KMS-11 (cell line): Measurements from ENCODE around the gene ARMC2.
"Not testable (repeated sequence)": the region's sequence is repeated elsewhere in the genome, so short reads cannot be mapped to it uniquely, and the experiment has no call there.

Experiments used
- H2AFZ ChIP-seq: fragments of 200-600 bp; sonication (generic); 2 replicates; pipeline ENCODE4 v1.6.1; 2016; ENCODE audit warnings: antibody characterized with exemption, mixed run types, low read depth
- H3K27ac ChIP-seq: fragments of 200-600 bp; sonication (generic); 2 replicates; pipeline ENCODE4 v1.6.1; 2016; ENCODE audit warnings: mild to moderate bottlenecking, mixed run types
- H3K27me3 ChIP-seq: fragments of 200-600 bp; sonication (generic); 2 replicates; pipeline ENCODE4 v1.6.1; 2017; ENCODE audit warnings: mild to moderate bottlenecking, low read depth, mixed run types, moderate library complexity; ENCODE audit not compliant: insufficient read depth
- H3K36me3 ChIP-seq: fragments of 200-600 bp; sonication (generic); 2 replicates; pipeline ENCODE4 v1.6.1; 2017; ENCODE audit warnings: mild to moderate bottlenecking, mixed run types; ENCODE audit not compliant: insufficient read depth
- H3K4me1 ChIP-seq: fragments of 200-600 bp; sonication (generic); 2 replicates; pipeline ENCODE4 v1.6.1; 2016; ENCODE audit warnings: mild to moderate bottlenecking, low read depth, mixed run types; ENCODE audit not compliant: poor library complexity, severe bottlenecking
- H3K4me2 ChIP-seq: fragments of 200-600 bp; sonication (generic); 2 replicates; pipeline ENCODE4 v1.7.0; 2016; ENCODE audit warnings: mild to moderate bottlenecking, mixed run types
- H3K4me3 ChIP-seq: fragments of 200-600 bp; sonication (generic); IDR thresholded peaks from 2 replicates; pipeline ENCODE4 v1.6.1; 2017; ENCODE audit warnings: low read depth, low read length, mixed read lengths; ENCODE audit not compliant: insufficient read depth
- H3K79me2 ChIP-seq: fragments of 200-600 bp; sonication (generic); 2 replicates; pipeline ENCODE4 v1.6.1; 2016; ENCODE audit warnings: low read depth, mixed run types; ENCODE audit not compliant: insufficient read depth
- H3K9ac ChIP-seq: fragments of 200-600 bp; sonication (generic); 2 replicates; pipeline ENCODE4 v1.6.1; 2016; ENCODE audit warnings: mild to moderate bottlenecking, mixed run types
- H4K20me1 ChIP-seq: fragments of 200-600 bp; sonication (generic); 2 replicates; pipeline ENCODE4 v1.6.1; 2016; ENCODE audit warnings: mild to moderate bottlenecking, mixed run types; ENCODE audit not compliant: insufficient read depth
- TF ChIP-seq, protein P1 (sequence below): fragments of 200-600 bp; sonication (generic); conservative IDR thresholded peaks from 2 replicates; pipeline ENCODE4 v1.6.1; 2017; ENCODE audit warnings: low read depth, mild to moderate bottlenecking, antibody characterized with exemption, low read length, moderate library complexity, mixed read lengths

ARMC2 gene

DNA sequence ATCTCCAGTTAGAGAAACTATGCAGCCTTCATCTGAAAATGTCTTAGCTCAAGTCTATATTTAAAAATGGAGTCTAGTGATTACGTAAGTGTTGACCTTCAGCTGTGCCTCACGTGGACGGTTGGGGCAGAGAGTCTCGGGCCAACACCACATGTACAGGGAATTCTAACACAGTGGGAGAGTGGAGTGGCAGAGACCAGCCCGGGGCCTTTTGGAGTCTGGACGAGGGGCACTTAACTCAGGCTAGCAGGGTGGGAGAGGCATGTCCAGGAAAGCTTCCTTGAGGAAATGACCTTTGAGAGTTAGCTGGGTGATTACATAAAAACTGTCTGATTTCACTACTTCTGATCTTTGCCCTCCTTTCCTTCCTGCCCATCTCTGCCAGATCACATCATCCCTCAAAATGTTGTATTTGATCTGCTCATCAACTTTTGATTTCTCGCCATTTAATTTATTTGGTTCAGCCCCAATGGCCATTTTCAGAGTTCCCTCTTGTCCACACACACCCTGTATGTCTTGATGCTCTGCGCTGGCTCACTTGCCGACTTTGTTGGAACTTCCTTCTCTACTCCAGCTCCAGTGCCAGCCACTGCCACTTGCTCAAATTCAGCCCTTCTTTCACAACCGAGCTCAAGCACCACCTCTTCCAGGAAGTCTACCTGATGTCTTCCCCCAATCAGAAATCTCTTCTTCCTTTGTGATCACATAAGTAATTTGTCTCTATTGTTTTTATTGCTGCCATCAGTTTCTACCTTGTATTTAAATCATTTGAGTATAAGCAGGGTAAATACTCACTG is 2.6 kb downstream of the ARMC2 start:
- H3K79me2 ChIP-seq: no peaks in the 10 kb centered on the region
- TF ChIP-seq, protein P1, sequence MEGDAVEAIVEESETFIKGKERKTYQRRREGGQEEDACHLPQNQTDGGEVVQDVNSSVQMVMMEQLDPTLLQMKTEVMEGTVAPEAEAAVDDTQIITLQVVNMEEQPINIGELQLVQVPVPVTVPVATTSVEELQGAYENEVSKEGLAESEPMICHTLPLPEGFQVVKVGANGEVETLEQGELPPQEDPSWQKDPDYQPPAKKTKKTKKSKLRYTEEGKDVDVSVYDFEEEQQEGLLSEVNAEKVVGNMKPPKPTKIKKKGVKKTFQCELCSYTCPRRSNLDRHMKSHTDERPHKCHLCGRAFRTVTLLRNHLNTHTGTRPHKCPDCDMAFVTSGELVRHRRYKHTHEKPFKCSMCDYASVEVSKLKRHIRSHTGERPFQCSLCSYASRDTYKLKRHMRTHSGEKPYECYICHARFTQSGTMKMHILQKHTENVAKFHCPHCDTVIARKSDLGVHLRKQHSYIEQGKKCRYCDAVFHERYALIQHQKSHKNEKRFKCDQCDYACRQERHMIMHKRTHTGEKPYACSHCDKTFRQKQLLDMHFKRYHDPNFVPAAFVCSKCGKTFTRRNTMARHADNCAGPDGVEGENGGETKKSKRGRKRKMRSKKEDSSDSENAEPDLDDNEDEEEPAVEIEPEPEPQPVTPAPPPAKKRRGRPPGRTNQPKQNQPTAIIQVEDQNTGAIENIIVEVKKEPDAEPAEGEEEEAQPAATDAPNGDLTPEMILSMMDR: no peak
- no peak overlapping the region for H3K27ac ChIP-seq
- no peaks in the 10 kb centered on the region for H3K36me3 ChIP-seq
- H2AFZ ChIP-seq: no peak overlapping the region
- H3K4me1 ChIP-seq: peaks cover 5% of the 10 kb centered on the region
- H4K20me1 ChIP-seq: no peaks in the 10 kb centered on the region
- H3K27me3 ChIP-seq: no peaks in the 10 kb centered on the region
- H3K9ac ChIP-seq: no peak overlapping the region
- H3K4me3 ChIP-seq: no peak overlapping the region
- H3K4me2 ChIP-seq: no peak overlapping the region

DNA sequence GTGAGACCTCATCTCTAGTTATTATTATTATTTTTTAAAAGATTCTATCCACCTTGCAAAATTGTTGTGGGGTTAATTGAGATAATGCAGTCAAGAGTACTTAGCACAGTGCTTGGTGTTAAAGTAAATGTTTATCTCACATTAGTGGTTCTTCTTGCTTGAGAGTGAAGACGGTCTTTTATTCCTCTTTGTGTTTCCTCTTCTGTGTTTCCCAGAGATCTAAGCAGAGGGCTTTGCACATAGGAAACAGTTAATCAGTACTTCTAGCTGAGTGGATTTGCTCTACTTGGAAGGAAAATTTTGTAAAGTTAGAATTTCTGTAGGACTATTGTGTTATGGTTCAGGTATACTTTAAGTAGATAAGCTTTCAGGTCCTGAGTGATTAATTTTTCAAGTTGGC is 3.5 kb downstream of the ARMC2 start:
- Histone ChIP-seq H3K79me2 (no peaks in the 10 kb centered on the region), H3K4me2 (no peak overlapping the region)
- TF ChIP-seq, protein P1: no peak

DNA sequence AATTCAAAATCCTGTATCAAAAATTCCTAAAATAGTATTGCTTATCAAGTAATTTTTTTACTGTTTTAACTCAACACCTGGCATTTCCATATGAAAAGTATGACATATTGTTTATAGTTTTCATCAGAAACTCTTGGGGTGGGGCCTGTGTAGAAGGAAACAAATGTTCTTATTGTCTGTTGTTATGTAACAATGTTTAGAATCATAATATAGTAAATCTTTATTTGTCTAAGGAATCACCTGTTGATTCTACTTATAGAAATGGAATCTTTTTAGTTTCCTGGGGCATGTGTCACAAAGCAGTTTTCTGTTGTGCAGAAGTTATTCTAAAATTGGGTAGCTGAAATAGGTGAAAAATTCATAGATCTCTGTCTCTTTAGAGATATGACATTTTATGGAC is 4.9 kb downstream of the ARMC2 start:
- no peak overlapping the region for H2AFZ ChIP-seq
- H4K20me1 ChIP-seq: no peaks in the 10 kb centered on the region
- no peaks in the 10 kb centered on the region for H3K27me3 ChIP-seq
- no peak overlapping the region for H3K27ac ChIP-seq
- no peaks in the 10 kb centered on the region for H3K79me2 ChIP-seq
- H3K9ac ChIP-seq: no peak overlapping the region
- TF ChIP-seq, protein P1: no peak
- H3K4me1 ChIP-seq: no peaks in the 10 kb centered on the region
- H3K4me3 ChIP-seq: no peak overlapping the region
- H3K4me2 ChIP-seq: no peak overlapping the region
- no peaks in the 10 kb centered on the region for H3K36me3 ChIP-seq

More for the DNA sequence above, 3.5 kb downstream of the ARMC2 start:
- H2AFZ ChIP-seq: no peak overlapping the region
- H3K27ac ChIP-seq: no peak overlapping the region
- no peaks in the 10 kb centered on the region for H3K27me3 ChIP-seq
- H3K36me3 ChIP-seq: no peaks in the 10 kb centered on the region
- H3K9ac ChIP-seq: no peak overlapping the region
- no peaks in the 10 kb centered on the region for H4K20me1 ChIP-seq
- H3K4me3 ChIP-seq: no peak overlapping the region
- H3K4me1 ChIP-seq: peaks cover 5% of the 10 kb centered on the region

DNA sequence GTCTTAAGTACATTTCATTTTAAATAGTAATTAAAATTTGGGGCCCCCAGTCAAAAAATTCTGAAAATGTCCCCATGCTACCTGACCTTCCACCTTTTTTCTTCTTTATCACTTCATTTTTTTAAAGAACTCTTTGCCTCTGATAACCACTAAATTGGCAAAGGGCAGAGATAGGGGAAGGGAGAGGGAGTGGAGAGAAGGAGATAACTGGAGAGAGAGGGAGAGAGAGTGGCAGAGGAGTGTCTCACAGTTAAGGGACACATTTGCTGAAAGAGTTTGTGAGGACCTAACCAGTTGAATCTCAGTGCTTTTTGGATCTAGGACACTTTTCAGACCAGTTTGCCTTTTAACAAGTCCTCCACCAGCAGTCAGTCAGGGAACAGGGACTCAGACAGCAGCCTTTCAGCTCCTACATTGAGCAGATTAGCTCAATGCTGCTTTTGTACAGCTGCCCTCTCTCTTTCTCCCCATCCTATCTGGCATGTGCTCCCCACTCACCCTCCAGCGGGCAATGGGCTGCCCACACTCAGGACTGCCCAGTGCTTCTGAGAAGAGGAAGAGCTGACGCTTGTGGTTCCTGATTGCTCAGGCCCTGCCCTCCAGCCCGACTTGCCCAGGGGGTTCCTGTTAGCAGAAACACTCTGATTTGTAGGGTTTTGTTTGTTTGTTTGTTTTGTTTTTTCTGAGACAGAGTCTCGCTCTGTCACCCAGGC is 14.4 kb downstream of the ARMC2 start:
- TF ChIP-seq, protein P1: no peak
- no peak overlapping the region for H2AFZ ChIP-seq
- H3K9ac ChIP-seq: no peak overlapping the region
- H3K27me3 ChIP-seq: no peaks in the 10 kb centered on the region
- no peak overlapping the region for H3K27ac ChIP-seq
- H4K20me1 ChIP-seq: no peaks in the 10 kb centered on the region
- no peak overlapping the region for H3K4me3 ChIP-seq
- no peaks in the 10 kb centered on the region for H3K36me3 ChIP-seq
- peaks cover 18% of the 10 kb centered on the region for H3K4me1 ChIP-seq
- no peak overlapping the region for H3K4me2 ChIP-seq
- no peaks in the 10 kb centered on the region for H3K79me2 ChIP-seq

DNA sequence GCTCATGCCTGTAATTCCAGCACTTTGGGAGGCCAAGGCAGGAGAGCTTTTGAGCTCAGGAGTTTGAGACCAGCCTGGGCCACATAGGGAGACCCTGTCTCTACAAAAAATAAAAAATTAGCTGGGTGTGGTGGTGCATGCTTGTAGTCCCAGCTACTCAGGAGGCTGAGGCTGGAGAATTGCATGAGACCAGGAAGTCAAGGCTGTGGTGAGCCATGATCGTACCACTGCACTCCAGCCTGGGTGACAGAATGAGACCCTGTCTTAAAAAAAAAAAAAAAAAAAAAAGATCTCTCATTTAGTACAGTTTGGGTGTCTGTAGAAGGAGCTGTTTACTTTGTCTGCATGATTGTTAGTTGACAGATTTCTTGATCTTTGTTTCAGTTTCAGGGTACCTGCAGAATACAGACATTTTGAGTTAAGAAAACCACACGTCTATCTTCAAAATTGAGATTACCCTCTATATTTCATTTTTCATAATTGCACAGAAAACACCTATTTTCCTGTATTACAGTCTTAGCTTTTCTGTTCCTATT is 17.6 kb downstream of the ARMC2 start:
- Histone ChIP-seq H3K4me2 (peak overlapping the region; percentile 39), H2AFZ (peak overlapping the region; percentile 26), H3K4me1 (peaks cover 22% of the 10 kb centered on the region), H3K27ac (peak overlapping the region; percentile 24; the same call in 1 of the 2 replicates)
- H3K4me3 ChIP-seq, H3K9ac ChIP-seq, H4K20me1 ChIP-seq, H3K79me2 ChIP-seq, H3K27me3 ChIP-seq, H3K36me3 ChIP-seq: not testable (repeated sequence)
